Epithelial cell of esophagus (primary cell): ENCODE data around the gene VAX1.
"Not testable (repeated sequence)": the region's sequence is repeated elsewhere in the genome, so short reads cannot be mapped to it uniquely, and the experiment has no call there.

Source experiments
- DNase-seq: peaks from one replicate; pipeline ENCODE4 v3.0.0; 2010; ENCODE audit warnings: low read depth
- H3K4me3 ChIP-seq: 2 replicates; pipeline ENCODE4 v1.5.1; 2011; ENCODE audit warnings: mild to moderate bottlenecking, low read length, control low read depth
- CTCF ChIP-seq: IDR thresholded peaks from 2 replicates; pipeline ENCODE4 v1.5.1; 2011; ENCODE audit warnings: low read depth, mild to moderate bottlenecking, low read length, control low read depth, inconsistent platforms; ENCODE audit not compliant: insufficient read depth; ENCODE audit errors: missing control alignments

VAX1 gene

DNA sequence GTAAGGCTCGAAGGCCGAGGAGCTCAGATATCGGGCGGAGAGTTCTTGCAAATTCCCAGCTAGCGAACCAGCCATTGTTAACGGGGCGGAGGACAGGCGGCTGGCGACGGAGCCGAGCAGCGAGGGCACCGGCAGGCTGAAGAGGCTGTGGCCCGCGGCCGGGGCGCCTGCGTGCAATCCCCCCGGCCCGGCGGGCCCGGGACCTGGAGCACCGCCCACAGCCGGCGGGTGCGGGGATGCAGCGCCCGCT is 4.1 kb downstream of the VAX1 start:
- H3K4me3 ChIP-seq: no peak overlapping the region
- no peak for DNase-seq
- TF ChIP-seq CTCF: no peak

- no peak for DNase-seq
- no peak for TF ChIP-seq CTCF
- no peak overlapping the region for H3K4me3 ChIP-seq
Measured at GRCh38 chr10:117133273-117134055, 4.6 kb downstream of the VAX1 start.

DNA sequence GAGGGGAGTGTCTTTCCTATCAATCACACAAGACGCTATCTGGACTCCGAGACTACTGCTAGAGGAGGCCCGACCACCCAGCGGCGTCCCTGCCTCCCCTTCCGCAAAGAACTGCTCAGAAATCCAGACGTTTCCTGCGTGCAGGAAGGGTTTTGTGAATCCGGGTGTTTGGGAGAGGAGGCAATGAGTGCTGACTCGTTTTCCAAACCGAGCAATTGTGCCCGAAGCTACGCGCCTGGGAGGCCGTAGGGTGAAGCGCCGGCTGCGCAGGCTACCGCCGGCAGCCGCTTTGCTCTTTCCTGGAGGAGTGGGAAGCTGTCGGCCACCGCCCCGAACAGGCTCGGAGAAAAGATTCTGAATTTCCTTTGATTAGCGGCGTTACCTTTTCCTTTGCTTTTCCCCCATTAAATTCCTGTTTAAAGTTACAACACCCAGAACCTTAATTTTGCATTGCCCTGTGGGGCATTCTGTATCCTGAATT is 5.3 kb downstream of the VAX1 start:
- DNase-seq: no peak
- no peak for TF ChIP-seq CTCF
- H3K4me3 ChIP-seq: no peak overlapping the region

DNA sequence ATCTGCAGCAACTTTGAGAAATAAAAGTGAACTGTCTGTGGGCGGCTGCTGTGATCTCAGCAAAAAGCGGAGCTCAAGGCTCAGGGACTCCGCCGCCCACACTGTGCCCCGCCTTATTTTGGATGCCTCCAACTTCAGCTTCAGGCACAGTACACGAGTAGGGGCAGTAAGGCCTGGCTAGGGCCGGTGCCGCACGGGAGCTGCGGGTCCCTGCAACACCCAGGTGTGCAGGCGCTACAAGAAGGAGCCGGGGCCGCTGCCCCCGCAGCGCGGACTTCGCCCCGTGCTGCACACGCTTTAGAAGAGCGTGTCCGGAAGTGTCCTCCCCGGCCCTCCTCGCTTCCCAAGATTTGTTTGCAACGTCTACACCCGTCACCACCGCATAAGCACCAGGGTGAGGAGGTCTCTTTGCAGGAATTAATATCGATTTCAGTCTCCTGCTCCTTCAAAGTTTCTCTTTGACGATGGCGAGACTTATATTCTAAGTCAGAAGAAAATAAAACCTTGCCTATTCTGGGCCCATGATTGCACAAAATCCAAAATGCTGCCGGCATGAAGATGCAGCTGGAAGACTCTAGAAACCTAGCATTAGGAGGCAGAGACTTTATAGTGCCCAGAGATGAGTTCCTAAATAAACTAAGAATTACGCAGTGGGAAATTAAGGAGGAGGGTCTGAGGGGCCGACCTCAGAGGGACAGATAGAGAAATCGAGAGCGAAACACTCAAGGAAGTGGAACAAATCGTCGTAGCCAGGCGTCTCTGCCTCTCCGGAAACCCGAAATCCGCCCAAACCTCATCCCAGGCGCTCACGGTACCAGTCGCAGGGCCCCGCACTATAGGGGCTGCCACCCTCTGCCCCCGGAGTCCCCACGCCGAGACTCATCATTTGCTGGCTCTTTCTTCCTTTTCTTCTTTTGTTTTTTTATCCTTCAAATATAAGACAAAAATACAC is 6.4 kb downstream of the VAX1 start:
- no peak for DNase-seq
- no peak for TF ChIP-seq CTCF
- H3K4me3 ChIP-seq: no peak overlapping the region

- no peak for TF ChIP-seq CTCF
- H3K4me3 ChIP-seq: no peak overlapping the region
Measured at GRCh38 chr10:117130862-117131375, 7.2 kb downstream of the VAX1 start.

GRCh38 chr10:117130346-117130745 is 7.7 kb downstream of the VAX1 start:
- DNase-seq: no peak
- H3K4me3 ChIP-seq: no peak overlapping the region

More at GRCh38 chr10:117130862-117131375, 7.2 kb downstream of the VAX1 start:
- DNase-seq: no peak

DNA sequence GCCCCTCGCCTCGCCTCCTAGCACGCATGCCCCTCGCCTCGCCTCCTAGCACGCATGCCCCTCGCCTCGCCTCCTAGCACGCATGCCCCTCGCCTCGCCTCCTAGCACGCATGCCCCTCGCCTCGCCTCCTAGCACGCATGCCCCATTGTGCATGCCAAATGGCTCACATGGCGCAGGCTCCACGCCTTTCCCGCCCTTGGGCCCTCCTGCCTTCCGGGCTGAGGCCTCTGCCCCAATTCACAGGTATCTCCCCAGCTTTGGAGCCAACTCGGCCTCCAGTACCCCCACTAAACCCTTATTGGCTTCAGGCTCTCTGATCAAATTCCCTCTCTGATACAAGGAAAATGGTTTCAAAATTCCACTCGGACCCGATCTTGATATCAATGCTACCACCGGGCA is 11.4 kb downstream of the VAX1 start:
- not testable (repeated sequence) for H3K4me3 ChIP-seq, DNase-seq

More at GRCh38 chr10:117130346-117130745, 7.7 kb downstream of the VAX1 start:
- TF ChIP-seq CTCF: no peak
